Activated CD8-positive, alpha-beta memory T cell treated with anti-CD3 and anti-CD28 coated beads for 4 hours (primary cell): ENCODE measurements around the gene RNF123.

Experiments
- DNase-seq, 2 donors: peaks; one replicate each; pipeline ENCODE4 v3.0.0-alpha.2; 2020; ENCODE audit warnings: low read depth in 2 of 2

Gene RNF123

DNA sequence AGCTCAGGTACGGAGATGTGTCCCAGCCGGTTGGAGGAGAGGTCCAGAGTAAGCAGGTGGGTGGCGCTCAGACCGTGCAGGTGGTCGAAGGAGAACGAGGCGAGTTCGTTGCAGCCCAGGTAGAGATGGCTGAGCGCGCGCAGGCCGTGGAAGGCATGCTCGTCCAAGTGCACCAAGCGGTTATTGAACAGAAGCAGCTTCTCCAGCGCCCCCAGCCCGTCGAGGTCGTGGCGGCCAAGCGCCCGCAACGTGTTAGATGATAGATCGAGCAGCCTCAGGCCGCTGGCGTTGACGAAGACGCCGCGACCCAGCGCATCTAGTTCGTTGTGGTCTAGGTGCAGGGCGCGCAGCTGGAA, 29.5 kb downstream of the RNF123 start:
- DNase-seq, result no peak

DNA sequence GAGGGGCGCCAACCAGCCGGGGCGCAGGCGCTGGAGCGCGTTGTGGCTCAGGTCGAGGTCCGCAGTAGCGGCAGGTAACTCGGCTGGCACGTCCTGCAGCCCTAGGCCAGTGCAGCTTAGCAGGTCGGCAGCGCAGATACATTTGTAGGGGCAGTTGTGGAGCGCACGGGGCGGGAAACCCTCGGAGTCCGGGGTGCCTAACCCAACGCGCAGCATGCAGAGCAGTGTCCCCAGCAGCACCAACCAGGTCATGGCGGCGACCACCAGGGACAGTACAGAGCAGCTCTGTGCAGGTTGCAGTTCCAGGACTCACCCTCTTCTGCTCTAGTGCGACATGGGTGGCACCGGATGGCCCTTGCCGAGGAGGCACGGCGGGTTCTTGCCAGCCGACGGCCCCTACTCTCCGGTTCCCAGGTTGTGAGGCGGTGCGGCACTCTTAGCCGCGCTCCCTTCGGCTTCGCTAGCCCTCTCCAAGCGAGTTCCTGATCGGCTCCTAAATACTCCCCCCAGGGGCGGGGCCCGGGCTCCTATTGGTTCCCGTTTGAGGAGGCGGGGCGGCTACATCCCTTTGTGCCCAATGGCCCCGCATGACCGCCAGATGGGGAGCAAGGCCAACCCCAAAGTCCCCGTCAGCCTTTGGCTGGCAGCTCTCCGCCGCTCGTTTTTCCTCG, 30.0 kb downstream of the RNF123 start, which contains the start of gene AMIGO3:
AMIGO3 (minus strand) TSS at position 471 of the 671 bp plus-strand sequence; CDS start at position 252, 219 bp downstream.
- peak; percentile 81 to 82 for DNase-seq

DNA sequence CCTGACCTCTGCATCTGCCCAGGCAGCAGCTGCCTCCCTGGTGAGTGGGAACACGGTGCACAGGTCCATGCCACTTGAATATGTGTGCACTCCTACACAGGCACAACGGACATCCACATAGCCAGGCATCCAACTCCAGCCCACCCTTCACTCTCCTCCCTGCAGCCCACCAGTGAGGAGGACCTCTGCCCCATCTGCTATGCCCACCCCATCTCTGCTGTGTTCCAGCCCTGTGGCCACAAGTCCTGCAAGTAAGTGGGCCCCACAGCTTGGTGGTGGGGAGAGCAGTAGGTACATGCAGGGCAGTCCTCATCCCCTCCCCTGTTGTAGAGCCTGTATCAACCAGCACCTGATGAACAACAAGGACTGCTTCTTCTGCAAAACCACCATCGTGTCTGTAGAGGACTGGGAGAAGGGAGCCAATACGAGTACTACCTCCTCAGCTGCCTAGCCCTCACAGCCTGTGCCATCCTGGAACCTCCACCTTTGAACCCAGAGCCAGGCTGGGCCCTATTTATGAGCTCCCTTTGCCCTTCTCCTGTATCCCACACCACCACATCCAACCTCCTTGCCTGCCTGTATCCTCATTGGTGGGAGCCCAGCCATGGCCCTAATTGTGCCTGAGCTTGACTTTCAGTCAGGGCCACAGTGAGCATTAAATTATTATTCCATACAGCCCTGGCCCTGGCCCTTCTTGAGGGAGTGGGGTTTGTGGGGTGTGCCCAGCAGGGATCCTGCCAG, 31.7 kb downstream of the RNF123 start:
- no peak for DNase-seq

DNA sequence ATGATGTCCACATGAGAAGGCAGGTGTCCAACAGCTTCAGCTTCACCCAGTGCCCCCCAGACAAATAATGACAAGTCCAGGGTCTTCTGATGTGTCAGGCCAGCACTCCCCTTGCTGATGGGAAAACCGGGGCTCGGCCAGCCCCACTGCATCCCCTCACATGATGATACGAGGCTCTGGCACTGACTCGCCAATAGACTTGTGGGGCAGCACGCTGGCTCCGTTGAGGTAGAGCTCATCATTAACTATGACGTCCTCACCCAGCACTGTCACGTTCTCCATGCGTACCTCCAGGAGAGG, 32.2 kb downstream of the RNF123 start:
- no peak for DNase-seq

DNA sequence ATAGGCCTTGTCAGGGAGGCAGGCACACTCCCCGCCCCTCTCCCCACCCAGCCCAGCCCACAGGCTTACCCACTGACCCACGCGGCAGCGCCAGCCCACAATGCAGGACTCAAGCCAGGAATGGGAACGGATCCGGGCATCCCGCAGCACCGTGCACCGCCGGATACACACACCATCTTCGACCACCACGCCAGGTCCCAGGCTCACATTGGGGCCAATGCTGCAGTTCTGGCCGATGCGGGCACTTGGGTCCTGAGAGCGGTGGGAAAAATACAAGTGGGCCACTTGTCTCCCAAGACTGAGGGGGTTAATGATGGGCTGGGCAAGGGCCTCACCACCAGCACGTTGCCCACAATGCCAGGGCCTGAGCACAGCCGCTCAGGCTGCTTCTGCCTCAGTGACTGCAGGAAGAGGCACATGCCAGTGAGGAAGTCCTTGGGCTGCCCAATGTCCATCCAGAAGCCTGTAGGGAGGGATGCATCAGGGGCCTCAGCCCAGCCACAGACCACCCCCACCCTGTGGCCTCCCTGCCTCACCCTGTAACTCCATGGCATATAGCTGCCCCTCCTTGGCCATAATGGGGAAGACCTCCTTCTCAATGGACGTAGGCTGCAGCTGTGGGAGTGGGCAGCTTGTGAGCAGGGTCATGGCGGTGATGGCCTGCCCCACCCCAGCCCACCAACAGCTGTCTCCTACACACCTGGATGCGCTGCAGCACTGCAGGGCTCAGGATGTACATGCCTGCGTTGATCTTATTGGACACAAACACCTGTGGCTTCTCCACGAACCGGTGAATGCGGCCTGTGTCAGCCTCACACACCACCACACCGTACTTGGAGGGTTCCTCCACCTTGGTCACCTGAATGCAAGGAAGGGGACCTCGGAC, 32.8 kb downstream of the RNF123 start:
- no peak for DNase-seq

DNA sequence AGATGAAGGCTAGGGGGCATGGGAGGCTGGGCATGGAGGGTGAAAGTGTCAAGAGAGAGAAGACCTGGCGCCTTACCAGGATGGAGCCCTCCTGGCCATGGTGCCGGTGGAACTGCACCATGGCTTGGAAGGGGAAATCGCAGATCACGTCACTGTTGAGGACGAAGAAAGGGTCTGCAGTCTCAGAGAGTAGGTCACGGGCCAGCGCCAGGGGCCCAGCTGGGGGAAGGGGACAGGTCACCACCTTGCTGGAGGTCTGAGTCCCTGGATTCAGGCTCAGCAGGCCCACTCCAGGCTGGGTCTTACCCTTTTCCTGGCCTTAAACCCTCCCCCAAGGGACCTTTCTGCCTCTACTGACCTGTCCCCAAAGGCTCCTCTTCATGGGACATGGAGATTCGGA, 33.5 kb downstream of the RNF123 start:
- DNase-seq, result no peak

DNA sequence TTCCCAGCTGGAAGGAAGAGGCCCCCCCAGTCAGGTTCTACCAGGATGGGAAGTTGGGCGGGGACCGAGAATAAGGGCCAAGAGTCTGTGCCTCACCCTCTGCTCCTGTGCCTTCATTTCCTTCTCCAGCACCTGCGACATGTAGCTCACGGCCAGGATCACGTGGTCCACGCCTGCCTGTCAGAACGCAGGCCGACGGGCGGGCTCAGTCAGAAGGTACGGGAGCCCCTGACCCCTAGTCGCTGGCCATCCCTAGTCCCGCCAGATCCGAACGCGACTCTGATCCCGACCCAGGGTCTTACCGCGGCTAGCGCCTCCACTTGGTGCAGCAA, 33.9 kb downstream of the RNF123 start:
- DNase-seq, result no peak

DNA sequence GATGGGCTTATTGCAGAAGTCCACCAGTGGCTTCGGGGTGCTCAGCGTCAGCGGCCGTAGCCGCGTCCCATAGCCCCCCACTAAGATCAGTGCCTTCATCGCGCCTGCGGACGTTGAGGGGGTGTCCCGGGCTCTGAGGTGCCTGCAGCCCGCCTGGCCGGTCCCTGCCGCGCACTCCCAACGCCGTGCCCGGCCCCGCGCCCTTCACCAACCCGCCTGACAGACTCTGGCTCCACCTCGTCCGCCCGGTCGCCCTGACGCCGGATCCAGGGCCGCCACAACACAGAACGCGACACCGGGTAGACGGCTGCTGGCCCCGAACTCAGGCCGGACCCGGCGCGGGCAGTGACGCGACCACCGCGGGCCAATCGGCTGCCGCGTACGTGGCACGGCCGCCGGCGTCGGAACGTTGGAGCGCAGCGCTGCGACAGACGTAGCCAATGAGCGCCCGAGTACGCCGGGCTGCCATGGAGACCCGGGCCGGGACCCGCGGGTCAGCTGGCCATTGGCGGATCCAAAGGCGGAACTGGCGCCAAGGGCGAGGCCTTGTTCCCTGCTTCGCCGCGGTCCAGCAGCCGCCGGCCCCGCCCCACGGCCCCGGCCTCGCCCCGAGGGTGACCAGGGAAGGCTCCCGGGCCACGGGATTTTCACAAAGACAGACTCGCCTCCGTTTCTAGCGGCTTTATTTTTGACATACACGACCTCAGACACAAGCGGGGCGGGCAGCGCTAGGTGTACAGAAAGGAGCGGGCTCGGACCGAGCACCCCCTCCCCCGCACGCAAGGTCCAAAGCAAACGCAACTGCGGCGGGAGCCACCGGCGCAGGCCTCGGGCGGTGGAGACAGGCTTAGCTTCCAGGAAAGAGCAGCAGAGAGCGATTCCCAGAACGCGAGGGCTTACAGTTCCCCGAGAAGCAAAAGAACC, 34.5 kb downstream of the RNF123 start, which contains the start of gene GMPPB:
GMPPB (minus strand) TSS at position 324 of the 924 bp plus-strand sequence; CDS start at position 99, 225 bp downstream.
- DNase-seq, result peak; percentile 78 to 80

DNA sequence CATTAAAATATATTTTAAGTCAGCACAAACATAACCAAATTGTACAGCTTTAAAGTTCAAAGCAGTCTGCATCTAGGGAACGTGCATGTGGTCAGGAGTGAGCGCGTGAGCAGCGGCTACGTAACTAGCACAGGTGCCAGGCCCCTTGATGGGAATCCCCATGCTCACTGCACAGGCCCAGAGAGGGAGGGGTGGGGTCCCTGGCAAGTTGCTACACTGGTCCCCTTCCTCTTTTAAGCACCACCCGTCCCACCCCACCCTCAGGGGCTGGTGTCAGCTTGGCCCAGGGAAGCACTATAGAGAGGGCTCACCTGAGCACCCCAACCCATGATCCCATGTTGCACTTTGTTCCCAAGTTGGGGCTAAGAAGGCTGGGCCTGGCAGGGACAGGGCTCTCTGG, 35.2 kb downstream of the RNF123 start:
- no peak for DNase-seq

DNA sequence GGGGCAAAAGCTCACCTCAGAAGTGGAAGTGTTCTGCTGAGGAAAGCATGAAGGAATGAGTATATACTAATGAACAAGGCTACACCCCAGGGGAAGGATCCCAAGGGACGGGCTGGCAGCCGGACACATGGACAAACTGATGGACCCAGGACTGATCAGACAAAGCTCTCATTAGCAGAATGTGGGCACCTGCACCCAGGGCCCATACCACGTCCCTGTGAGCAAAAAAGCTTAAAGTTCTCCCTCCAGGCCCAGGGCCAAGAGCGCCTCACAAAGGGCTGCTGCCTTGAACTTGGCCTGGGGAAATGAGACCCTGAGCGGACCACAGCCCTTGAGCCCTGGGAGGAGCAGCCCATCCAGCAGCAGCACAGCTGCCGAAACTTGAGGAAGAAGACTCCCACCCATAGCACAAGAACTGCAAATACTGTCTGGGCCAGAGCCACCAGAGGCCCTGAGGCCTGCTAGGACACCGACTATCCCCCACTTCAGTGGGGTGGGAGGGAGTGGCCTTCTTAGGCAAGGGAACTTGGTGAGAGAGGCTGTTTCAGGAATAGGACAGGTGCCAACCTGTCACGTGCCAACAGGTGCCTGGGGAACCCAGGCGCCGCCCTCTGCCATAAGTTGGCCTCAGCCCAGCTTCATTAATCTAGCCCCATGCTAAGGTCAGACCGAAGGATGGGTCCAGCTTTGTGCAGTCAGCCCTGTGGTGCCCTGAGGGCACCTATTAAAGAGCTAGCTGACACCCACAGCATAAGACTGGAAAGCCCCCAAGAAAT, 36.7 kb downstream of the RNF123 start:
- DNase-seq, result no peak

DNA sequence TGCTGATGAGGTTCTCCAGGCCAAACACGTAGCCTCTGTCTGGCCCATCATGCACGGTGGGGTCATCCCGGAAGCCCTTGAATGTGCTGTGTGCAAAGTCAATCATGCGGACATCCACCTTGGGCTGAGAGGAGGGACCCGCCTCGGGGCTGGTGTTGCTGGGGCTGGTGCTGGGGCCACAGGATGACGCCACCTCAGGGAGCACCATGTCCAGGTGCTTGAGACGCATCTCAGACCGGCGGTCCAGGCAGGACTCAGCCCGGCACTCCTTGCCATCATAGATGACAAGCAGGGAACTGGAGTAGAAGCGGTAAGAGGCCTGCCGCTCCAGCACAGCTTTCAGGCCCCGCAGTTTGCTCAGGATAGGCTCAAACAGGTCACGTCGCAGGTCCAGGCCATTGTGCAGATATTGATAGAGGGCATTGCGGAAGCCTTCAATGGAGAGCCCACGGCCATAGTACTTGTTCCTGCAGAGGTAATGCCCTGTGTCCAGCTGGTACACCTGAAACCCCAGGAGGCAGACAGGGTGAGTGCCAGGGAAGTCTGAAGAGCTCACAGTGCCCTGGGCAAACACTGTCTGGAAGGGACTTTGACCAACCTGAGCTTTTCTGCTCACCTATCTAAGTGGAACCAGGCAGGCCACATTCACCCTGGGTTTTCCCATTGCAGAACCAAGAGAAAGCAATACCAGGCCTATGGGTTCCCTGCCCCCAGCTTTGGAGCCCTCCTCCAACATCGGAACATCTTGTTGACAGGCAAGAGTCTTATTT, 38.0 kb downstream of the RNF123 start:
- no peak for DNase-seq

DNA sequence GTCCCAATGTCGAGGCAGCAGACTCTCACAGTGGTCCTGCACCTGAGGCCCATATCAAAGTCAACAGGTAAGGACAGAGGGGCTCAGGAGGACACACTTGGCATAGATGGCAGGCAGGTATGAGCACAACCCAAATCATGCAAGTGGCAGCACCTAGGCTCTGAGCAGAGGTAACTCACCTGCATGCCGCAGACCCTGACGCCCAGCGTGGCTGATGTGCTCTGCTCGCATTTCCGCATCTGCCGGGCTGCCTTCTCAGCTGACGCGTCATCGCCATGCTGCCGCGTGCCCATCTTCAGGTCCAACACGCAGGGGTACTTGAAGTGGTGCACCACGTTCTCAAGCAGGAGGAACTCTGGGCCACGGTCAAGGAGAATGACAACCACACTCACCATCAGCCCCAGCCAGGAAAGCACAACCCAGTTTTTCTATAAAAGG, 38.6 kb downstream of the RNF123 start:
- DNase-seq, result no peak

DNA sequence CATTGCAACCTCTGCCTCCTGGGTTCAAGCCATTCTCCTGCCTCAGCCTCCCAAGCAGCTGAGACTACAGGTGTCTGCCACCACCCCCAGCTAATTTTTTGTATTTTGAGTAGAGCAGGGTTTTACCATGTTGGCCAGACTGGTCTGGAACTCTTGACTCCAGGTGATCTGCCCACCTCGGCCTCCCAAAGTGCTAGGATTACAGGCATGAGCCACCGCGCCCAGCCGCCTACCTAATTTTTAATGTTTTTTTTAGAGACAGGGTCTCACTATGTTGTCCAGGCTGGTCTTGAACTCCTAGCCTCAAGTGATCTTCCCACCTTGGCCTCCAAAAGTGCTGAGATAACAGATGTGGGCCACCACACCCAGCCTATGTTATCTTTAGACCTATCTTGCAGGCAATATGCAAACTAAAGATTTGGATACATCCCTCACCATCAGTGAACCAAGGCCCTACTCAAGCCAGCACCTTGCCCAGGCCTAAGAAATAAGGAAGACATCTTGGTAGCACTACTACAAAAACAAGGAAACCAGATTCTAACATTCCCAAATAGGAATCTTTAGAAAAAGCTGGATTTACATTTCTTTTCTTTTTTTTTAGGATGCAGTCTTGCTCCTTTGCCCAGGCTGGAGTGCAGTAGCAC, 40.7 kb downstream of the RNF123 start:
- DNase-seq, result no peak

DNA sequence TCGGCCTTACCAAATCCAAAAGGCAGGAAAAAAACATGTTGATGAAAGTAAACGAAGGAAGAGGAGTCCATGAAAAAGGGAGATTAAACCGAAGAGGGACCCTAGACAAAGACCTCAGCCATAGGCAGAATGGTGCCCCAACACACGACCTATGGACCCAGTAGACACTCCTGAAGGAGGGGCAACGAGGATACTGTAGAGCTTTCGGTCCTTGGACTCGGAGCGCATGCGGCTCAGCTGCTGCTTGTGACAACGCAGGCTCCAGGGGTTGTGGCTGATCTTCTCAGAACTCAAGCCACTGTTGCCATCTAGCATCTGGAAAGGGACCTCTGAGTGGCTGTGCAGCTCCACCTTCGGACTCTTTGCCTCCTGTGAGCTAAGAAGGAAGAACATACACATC, 43.2 kb downstream of the RNF123 start:
- DNase-seq, result no peak

DNA sequence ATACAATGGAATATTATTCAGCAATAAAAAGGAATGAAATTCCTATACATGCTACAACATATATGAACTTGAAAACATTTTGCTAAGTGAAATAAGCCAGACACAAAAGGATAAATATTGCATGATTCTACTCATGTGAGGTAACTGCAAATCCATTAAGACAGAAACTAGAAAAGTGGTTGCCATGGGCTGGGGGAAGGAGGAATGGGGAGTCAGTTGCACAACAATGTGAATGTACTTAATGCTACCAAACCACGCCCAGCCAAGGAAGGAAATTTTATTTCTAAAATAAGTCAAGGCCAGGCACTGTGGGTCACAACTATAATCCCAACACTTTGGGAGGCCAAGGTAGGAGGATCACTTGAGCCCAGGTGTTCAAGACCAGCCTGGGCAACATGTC, 44.2 kb downstream of the RNF123 start:
- DNase-seq, result no peak

DNA sequence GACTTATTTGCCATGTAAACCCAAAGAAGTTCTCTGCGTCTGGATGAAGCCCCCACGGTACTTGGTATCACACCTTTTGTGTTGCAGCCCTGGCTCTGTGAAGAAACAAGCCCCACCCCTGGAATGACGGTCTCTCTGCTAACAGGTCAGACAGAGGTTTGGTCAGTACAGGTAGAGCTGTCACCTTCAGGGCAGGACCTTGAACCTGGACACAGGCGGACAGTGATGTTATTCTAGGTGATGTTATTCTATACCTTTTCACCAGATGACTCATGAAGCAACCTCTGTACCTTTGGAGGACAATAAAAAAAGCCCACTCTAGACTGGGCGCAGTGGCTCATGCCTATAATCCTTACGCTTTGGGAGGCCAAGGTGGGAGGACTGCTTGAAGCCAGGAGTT, 45.4 kb downstream of the RNF123 start:
- no peak for DNase-seq

DNA sequence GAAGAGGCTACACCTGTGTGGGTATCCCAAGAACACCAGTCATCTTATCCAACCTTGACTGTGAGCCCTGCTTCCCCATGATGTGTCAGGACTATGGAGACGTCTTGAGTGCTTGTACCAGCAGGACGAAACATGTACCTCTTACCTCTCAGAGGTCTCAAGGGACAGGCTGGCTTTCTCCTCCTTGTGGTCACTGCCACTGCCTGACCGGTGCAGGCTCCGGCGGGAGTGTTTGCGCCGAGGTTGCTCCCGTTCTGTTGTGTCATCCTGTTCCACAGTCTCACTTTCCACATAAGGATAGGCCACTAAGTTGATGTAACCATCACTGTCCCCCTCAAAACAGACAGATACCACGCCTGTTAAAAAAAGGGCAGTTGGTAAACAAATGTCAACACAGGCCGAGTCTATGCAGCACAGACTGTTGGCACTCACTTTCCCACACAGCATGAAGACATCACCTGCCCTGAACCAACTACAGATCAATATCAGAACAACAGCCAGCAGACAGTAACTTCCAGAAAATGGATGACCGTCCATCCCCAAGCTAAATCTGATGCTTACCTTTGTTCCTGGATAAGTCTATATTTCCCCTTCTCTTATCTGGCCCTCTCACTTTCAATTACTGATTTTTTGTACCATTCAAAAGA, 48.8 kb downstream of the RNF123 start:
- DNase-seq, result no peak

DNA sequence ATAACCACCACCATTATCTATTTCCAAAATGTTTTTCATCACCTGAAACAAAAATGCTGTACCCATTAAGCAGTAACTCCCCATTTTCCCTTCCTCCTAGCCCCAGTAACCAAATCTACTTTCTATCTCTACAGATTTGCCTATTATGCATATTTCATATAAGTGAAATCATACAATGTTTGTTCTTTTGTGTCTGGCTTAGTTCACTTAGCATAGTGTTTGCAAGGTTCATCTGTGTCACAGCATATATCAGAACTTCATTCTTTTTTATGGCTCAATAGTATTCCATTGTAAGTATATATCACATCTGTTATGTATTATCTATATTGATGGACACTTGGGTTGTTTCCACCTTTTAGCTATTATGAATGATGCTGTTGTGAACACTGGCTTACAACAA, 51.1 kb downstream of the RNF123 start:
- no peak for DNase-seq

DNA sequence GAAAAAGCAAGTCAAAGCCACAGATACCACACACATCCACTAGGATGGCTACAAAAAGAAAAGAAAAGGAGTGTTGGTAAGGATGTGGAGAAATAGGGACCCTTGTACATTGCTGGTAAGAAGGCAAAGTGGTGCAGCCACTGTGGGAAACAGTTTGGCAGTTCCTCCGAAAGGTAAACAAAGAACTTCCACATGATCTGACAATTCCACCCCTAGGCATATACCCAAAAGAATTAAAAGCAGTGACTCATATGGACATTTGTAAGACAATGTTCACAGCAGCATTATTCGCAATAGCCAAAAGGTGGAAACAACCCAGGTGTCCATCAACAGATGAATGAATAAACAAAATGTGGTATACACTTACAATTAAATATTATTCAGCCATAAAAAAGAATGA, 56.6 kb downstream of the RNF123 start:
- no peak for DNase-seq
